Fibroblast of skin of abdomen (primary cell): ENCODE data around the gene CCSAP. TPM values are rescaled to one million over a fixed set of nuclear protein-coding genes. Genes with fewer than 3 reads are reported as not detected.
A peak's percentile ranks its signal among the peaks of the same experiment; 100 is the strongest.
"Not testable (repeated sequence)": the region's sequence is repeated elsewhere in the genome, so short reads cannot be mapped to it uniquely, and the experiment has no call there.

Source experiments
- DNase-seq: peaks from one replicate; pipeline ENCODE4 v3.0.0-alpha.2; 2013
- polyA plus RNA-seq, 2 experiments: library from polyadenylated mRNA; unstranded; fragments of 120-200 nt; gene quantifications; one replicate each; pipeline ENCODE4 v1.2.1, GENCODE V29; 2013; ENCODE audit not compliant: insufficient read length in 2 of 2

The CCSAP gene, protein sequence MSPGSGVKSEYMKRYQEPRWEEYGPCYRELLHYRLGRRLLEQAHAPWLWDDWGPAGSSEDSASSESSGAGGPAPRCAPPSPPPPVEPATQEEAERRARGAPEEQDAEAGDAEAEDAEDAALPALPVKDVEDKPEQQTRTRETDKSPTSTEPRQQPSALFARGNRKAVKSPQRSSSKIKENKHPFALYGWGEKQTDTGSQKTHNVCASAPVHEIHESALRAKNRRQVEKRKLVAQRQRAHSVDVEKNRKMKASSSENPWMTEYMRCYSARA
- 5.4 TPM for polyA plus RNA-seq (2013, experiment 1 of 2; ENCODE audit: insufficient read length)
- polyA plus RNA-seq (2013, experiment 2 of 2; ENCODE audit: insufficient read length) = 5.5 TPM

DNA sequence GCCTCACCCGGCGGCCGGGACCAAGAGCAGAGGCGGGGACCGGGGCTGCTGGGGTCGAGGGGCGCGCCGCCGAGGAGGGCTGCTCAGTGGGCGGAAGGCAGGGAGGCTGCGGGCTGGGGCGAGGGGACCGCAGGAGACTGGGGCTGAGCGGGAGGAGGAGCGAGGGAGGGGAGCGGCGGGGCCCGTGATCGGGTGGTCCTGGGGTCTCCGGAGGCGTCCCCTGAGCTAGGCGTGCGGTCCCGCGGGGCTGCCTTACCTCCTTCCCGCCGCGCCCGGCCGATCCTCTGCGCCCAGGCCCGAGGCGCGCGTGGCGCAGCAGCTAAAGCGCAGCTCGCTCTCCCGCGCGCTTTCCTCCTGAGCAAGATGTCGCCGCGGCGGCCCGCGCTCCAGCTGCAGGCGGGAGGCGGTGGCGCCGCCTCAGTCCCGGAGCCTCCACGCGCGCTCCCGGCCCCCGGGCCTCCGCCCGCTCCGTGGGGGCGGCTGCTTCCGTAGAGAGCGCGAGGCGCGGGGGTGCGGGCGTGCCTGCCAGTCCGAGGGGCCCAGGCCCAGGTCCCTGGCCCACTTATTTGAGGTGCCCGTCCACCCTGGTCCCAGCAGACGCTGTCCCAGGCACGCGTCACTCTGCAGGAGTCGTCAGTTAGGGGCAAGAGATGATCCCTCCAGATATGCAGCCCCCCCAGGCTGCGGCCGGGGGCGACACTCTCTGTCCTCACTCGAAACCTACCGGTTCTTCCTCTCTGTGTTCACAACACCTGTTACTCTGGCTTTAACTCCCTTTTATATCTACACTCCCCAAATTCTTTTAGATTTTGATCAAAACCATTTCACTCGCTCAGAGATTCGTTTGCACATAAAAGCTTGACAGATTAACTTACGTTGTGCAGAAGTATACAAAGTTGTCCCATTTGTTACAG is at the start of gene CCSAP:
CCSAP (minus strand) TSS at position 392 of the 914 bp plus-strand sequence. CDS start 582 bp downstream, outside the sequence.
- DNase-seq = peak; percentile 36

DNA sequence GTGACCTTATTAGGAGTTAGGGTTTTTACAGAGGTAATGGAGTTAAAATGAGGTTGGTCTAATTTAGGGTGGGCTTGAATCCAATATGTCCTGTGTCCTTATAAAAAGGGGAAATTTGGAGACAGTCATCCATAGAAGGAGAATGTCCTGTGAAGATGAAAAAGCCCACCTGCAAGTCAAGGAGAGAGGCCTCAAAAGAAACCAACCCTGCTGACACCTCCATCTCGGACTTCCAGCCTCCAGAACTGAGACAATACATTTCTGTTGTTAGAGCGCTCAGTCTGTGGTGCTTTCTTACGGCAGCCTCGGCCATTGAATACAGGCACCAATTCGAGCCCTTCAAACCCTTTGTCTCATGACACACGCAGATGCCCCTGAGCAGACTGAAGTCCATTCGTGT is 47.3 kb upstream of the CCSAP start:
- no peak for DNase-seq

DNA sequence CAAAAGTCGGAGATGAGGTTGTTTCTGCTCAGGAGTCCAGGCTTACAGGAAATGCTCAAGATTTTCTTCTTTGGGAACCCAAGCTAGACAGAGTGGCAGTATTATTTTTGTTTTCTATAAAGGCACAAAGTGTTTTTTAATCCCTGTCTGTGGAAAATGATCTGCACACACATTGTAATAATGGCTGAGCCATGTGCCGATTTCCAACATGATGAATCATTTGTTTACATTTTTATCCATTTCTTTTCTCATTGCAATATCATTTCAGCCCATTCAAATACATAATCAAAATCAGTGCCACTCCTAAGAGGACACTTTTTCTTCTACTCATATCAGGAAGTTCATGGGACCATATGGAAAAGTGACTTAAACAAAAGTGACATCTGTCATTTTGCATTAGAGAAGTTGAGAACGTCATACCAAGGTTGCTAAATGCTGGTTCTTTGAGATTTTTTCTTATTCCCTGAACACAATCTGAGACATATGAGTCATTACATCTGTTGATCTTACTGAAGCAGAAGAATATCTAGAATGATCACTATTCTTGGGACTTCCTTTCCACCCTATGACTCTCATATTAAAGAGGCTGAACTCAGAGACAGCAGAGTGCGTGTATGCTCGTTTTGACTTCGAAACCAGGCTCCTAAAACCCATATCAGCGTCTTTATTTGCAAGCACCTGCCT is 46.2 kb upstream of the CCSAP start:
- DNase-seq = peak; percentile 21

DNA sequence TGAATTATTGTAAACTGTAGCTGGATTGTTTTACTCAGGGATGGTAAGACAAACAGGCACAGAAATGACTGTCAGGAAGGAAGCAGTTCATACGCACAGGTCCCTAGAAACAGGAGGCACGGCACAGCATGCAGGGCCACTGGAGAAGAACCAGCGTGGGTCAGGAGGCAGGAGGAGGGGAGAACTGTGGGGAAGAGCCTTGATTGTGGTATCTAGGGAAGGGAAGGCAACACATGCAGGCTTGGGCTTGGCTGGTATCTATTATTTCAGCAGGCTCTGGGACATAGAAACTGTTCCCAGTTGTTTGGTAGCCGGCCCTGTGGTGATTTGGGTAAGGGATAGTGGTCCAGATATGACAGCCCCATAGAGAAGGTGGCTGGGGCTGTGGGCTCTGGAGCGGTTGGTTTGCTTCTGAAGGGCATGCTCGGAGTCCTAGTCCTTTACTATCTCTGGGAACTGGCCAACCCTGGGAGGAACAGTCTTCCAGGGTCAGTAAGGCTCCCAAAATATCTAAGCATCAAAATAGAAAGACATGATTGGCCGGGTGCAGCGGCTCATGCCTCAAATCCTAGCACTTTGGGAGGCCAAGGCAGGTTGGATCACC is 43.1 kb upstream of the CCSAP start:
- no peak for DNase-seq

DNA sequence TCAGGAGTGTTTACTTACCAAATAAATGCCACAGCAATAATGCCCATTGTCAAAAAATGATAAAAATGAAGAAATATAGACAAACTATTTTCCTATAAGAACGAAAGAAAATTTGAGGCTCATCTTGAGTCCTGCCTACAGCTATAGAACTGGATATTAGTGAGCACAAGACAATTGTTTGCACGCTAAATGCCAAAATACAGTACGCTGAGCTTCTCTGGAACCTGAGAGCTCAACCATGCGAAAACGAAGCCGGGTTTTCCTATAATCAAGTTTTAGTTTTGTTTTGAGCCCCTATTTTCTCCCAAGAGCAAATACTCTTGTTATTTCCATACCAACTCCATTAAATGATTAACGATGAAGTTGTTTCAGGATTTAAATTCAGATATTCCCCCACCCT is 42.0 kb upstream of the CCSAP start:
- no peak for DNase-seq

DNA sequence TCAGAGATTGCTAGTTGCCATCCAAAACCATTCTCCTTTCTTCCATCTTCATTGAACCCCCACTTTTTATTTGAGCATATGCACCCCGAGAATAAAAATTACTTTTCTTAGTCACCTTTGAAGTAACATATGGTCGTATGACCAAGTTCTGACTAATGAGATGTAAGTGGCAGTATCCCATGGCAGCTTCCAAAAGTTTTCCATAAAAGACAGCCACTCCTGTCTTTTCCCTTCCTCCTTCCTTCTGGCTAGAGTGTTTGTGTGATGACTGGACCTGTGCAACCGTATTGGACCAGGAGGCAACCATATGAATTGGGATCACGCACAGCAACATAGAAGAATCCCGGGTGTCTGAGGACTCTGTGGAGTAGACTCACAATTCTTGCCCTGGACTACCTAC is 41.1 kb upstream of the CCSAP start:
- DNase-seq = no peak

DNA sequence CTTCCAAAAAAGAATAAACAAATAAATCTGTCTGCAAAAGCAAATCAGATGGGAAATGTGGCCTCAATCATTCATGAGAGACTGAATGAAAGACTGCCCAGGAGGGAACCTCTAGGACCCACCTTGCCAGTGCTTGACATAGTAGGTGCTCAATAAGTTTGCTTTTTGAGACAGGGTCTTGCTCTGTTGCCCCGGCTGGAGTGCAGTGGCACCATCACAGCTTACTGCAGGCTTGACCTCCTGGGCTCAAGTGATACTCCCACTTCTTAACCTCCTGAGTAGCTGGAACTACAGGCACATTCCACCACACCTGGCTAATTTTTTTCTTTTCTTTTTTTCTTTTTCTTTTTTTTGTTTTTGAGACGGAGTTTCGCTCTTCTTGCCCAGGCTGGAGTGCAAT is 40.3 kb upstream of the CCSAP start:
- no peak for DNase-seq

DNA sequence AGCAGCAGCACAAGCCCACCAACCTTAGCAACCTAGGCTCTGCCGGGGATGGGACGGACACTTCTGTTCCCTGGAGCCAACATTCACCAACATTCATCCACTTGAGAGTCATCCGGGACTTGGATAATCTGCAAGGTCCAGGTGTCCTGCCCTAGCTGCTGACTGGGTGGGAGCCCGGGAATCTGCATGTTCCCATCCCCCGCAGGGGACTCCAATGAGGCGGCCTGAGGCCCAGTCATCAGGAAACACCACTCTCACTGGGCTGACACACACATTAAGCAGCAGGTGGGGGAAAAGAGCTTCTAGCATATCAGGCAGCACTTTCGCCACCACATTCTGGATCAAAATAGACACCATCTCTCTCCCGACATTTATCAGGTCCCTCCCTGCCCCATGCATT is 38.4 kb upstream of the CCSAP start:
- DNase-seq = no peak

DNA sequence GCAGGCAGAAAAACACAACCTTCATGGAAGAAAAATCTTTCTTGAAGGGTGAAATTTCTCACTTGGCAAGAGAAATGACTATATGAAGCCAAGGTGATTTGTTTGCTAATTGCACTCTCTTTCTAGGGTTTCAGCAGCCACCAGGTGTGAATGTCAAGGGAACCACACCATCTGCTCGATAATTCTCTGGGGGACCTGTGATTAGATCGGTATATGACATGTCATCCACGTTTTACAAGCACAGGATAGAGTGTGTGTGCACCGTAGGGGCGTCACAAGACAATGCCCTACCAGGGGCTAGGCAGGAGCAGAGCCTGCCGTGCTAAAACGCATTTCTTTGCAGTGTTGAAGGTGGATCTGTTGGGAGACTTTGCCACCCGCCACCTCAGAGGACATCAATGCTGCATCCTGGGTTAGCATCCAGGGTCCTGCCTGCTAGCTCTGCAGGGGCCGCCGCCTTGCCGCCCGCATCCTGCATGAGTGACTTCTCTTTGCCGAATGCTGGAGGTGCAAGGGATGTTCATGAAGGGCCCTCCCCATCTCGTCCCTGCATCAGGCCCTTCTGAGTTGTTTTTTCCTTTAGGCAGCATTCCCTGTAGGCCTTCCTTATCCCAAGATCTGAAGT is 37.8 kb upstream of the CCSAP start:
- DNase-seq = no peak

DNA sequence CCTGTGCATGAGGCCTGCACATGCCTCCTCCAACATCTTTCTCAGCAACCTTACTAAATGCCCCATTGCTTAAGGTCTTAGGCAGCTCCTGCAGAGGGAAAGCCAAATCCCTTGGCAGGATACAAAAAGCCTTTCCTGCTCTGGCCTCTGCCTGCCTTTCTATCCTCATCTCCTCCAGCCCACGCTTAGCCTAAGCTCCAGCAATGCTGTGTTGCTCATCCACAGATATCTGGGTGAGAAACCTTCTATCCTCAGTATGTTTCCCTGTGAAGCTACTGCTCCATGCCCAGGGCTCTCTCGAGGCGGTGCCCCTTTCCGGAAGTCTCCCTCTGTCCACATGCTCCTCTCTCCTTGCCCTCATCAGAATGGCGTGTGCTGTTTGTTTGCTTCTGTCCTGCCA is 37.0 kb upstream of the CCSAP start:
- no peak for DNase-seq

DNA sequence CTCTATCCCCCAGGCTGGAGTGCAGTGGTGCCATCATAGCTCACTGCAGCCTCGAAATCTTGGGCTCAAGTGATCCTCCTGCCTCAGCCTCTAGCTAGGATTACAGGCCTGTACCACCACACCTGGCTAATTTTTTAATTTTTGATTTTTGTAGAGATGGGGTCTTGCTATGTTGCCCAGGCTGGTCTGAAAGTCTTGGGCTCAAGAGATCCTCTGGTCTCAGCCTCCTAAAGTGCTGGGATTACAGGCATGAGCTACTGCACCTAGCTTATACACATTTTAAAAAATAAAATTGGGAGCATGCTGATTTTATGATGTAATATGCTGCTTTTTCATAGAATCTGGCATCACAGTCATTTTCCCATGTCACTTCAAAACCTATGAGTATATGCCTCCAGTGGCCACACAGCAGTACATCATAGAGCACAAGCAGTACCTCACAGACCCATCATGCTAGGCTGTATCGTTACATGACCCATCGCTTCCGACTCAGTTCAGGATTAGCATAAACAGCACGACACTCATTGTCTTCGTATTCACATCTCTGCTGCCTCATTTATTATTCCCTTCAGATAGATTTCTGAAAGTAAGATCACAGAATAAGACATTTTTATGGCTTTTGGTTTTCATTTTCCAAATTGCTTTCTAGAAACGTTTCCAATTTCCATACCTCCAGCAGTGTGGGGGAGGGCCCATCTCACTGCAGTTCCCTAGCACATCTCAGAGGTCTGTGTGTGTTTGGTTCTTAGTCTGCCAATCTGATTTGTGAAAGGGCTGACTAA is 35.9 kb upstream of the CCSAP start:
- DNase-seq = peak; percentile 30

DNA sequence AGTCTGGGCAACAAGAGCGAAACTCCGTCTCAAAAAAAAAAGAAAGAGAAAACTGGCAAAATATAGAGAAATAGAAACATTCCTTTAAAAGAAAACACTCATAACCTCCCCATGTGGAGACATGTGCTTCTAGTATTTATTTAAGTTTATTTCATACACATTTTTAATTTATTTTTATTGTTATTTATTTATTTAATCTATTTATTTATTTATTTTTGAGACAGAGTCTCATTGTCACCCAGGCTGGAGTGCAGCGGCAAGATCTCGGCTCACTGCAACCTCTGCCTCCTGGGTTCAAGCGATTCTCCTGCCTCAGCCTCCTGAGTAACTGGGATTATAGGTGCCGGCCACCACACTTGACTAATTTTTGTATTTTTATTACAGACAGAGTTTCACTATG is 35.2 kb upstream of the CCSAP start:
- not testable (repeated sequence) for DNase-seq

DNA sequence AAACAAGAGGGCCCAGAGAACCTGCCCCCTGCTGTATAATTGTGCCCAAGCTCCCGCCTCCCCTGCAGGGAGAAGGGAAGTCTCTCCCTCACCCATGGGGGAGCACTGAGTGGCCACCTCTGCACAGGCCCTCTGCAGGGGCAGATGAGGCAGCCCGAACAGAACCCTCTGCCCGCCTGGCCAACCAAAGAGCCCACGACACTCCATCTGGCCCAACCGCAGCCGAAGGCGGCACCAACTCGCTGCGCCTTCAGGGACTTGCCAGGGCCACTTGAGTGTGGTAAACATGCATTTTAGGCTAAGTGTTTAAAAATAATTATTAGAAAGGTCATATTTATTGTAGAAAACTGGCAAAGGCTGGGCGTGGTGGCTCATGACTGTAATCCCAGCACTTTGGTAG is 34.6 kb upstream of the CCSAP start:
- DNase-seq = no peak

DNA sequence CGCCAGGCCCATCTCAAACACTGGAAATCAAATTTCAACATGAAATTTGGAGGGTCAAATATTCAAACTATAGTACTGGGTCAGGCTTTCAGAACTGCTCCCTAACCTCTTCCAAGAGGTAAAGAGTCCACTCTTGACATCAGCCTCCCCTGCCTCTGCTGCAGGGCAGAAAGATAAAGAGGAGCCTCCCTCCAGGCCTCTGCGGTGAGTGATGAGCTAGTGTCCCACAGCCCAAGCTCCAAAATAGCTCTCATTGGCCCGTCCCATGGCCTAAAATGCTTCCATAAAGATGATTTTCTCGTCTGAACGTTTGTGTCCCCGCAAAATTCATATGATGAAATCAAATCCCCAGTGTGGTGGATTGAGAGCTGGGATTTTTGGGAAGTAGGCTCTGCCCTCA is 33.7 kb upstream of the CCSAP start:
- no peak for DNase-seq

DNA sequence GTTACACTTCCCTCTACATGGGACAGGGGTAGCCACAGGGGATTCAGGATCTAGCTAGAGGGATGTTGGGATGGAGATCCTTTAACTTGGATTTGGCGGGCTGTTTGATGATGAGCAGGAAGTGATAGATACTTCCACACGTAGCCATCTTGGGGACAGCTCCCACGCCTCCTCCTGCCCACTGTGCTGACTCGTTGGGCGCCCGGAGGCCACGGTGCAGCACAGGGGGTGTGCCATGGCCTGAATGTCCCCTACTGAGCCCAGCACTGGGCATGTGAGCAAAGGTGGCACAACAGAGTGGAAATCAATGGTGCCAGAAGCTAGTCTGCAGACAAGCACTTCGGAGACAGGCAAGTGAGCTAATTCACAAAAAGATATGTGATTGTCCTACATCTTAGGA is 31.6 kb upstream of the CCSAP start:
- DNase-seq = no peak

DNA sequence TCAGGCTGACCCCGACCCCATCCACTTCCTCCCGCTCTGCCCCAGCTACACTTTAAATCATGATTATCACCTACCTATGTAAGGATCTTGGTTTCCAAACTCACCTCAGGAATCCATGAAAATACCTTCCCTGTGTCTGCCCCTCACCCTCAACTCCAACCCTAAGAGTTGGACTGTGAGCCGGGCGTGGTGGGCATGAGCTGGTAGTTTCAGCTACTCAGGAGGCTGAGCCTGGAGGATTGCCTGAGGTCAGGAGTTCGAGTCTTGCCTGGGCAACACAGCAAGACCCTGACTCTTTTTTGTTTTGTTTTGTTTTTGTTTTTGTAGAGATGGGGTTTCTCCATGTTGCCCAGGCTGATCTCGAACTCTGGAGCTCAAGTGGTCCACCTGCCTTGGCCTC is 30.5 kb upstream of the CCSAP start:
- DNase-seq = no peak

DNA sequence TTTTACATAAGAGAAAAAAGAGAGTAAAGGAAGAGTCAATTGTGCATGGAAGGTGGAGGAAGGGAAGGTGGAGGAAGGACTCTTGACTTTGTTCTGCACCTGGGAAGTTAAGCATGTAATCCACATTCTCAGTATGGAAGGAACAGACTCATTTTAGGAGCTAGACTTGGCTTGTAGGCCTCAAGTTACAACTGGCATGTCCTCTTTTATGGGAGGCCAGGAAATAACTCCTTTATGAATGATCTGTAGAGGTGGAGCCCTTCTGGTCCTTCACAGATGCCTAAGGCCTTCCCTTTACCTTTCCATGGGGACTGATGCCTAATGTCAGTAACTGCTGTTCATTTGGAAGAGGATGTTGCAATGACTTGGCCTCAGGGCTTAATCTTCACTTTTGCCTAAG is 29.4 kb upstream of the CCSAP start:
- DNase-seq = no peak

DNA sequence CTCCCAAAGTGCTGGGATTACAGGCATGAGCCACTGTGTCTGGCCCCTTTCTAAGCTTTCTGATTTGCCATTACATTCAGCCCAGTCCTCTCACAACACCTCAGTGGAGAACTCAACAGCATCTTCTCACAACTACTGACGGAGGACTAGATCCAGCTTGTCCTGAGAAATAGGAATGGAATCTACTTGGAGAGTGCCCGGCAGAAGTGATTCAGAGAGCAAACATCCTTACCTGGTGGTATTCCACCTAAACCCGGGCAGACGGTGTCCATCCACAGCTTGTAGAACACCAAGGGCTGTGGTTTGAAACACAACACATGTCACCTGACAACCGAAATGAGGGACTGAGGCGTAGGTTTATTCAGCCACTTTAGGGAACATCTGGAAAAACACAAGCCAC is 28.8 kb upstream of the CCSAP start:
- DNase-seq = no peak

DNA sequence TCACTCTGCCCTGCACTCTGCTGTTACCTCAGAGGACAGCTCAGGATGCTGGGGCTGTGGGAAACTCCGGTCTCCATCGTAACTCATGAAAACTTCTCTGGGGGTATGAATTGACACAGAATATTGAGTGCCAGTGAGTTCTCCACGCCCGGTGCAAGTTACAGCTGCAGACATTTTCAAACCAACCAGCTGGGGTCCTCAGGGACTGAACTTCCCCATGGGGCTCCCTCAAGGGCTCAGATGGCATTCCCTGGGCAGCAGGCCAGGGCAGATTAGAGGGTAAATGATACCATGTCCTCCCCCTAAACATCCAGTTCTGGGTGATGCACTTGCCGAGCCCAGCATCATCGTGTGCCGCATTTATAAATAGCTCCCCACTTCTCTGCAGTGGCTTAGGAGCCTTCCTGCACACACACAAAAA is 27.8 kb upstream of the CCSAP start:
- DNase-seq = no peak

DNA sequence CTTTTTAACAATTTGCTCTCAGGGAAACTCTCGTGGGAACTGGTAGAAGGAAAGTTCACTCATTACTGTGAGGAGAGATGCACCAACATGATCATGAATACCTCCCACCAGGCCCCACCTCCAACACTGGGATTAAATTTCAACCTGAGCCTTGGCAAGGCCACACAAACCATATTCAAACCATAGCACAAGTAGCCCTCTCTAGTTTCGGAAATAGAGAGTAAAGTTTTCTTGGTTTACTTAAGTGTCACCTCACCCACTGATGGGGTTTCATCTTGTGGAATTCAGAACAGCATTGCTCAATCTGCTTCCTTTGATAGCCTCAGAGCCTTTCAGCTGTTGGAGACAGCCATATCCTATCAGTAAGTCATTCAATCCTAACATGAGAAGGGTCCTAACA is 25.5 kb upstream of the CCSAP start:
- DNase-seq = no peak

DNA sequence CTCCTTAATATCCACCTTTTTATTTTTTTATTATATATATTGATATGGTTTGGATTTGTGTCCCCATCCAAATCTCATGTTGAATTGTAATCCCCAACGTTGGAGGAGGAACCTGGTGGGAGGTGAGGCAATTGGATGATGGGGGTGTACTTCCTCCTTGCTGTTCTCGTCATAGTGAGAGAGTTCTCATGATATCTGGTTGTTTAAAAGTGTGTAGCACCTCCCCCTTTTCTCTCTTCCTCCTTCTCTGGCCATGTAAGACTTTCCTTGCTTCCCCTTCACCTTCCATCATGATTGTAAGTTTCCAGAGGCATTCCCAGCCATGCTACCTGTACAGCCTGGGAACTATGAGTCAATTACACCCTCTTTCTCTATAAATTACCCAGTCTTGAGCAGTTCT is 22.7 kb upstream of the CCSAP start:
- no peak for DNase-seq
